PC-9 (cell line): Measurements from ENCODE around the gene CEP83.

Source experiments
- EZH2 ChIP-seq: fragments of 200-600 bp; sonication (generic); IDR thresholded peaks from 2 replicates; pipeline ENCODE4 v1.8.0; 2017; ENCODE audit warnings: antibody characterized with exemption, low read depth
- TF ChIP-seq, protein P1 (sequence below): fragments of 200-600 bp; sonication (generic); conservative IDR thresholded peaks from 2 replicates; pipeline ENCODE4 v1.6.1; 2017; ENCODE audit warnings: mixed run types, antibody characterized with exemption, mild to moderate bottlenecking, moderate library complexity

DNA sequence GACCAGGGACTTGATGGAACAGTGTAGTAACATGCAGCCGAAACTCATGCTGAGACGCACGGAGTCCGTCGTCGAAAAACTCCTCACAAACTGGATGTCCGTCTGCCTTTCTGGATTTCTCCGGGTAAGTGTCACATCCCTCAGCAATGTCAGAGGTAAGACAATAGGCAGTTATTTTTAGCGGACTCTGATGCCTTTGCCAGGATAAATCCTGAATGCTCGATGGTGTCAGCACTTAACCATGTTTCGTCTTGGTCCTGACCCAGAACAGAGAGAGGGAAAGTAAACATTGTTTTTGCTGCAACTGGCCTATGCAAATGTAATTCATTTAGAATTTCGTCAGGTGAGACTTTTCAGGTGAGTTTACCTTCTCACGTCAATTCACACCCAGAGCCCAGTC, 198.9 kb downstream of the CEP83 start:
- TF ChIP-seq, protein P1, sequence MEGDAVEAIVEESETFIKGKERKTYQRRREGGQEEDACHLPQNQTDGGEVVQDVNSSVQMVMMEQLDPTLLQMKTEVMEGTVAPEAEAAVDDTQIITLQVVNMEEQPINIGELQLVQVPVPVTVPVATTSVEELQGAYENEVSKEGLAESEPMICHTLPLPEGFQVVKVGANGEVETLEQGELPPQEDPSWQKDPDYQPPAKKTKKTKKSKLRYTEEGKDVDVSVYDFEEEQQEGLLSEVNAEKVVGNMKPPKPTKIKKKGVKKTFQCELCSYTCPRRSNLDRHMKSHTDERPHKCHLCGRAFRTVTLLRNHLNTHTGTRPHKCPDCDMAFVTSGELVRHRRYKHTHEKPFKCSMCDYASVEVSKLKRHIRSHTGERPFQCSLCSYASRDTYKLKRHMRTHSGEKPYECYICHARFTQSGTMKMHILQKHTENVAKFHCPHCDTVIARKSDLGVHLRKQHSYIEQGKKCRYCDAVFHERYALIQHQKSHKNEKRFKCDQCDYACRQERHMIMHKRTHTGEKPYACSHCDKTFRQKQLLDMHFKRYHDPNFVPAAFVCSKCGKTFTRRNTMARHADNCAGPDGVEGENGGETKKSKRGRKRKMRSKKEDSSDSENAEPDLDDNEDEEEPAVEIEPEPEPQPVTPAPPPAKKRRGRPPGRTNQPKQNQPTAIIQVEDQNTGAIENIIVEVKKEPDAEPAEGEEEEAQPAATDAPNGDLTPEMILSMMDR: no peak
- no peak for TF ChIP-seq EZH2
